Body of pancreas (tissue), 4 donors: ENCODE measurements around the gene ACSF3.

ENCODE experiments used
- POLR2A ChIP-seq, 3 donors: fragments of 450-650 bp; IDR thresholded peaks; one replicate each; pipeline ENCODE4 v1.6.1; 2016; ENCODE audit warnings: antibody characterized with exemption in 3 of 3, mild to moderate bottlenecking in 2 of 3
- TF ChIP-seq, protein P1 (sequence below), 7 experiments: fragments of 450-650 bp in 4 of 7; fragments of 200-600 bp in 3 of 7; sonication (generic) in 3 of 7; IDR thresholded peaks; one replicate each; pipeline ENCODE4 v1.5.1; 2016 to 2019; ENCODE audit warnings: antibody characterized with exemption in 7 of 7

GRCh38 chr16:89111263-89111662 lies 17.6 kb downstream of the ACSF3 start:
- TF ChIP-seq, protein P1, sequence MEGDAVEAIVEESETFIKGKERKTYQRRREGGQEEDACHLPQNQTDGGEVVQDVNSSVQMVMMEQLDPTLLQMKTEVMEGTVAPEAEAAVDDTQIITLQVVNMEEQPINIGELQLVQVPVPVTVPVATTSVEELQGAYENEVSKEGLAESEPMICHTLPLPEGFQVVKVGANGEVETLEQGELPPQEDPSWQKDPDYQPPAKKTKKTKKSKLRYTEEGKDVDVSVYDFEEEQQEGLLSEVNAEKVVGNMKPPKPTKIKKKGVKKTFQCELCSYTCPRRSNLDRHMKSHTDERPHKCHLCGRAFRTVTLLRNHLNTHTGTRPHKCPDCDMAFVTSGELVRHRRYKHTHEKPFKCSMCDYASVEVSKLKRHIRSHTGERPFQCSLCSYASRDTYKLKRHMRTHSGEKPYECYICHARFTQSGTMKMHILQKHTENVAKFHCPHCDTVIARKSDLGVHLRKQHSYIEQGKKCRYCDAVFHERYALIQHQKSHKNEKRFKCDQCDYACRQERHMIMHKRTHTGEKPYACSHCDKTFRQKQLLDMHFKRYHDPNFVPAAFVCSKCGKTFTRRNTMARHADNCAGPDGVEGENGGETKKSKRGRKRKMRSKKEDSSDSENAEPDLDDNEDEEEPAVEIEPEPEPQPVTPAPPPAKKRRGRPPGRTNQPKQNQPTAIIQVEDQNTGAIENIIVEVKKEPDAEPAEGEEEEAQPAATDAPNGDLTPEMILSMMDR (IDR thresholded peaks at IDR 0.05): no peak
- TF ChIP-seq POLR2A (IDR thresholded peaks at IDR 0.05): no peak
